ENCODE measurements around the gene ATP2B2. TPM values are rescaled to one million over a fixed set of nuclear protein-coding genes. Genes with fewer than 3 reads are reported as not detected.

ATP2B2 gene
- total and polyA plus RNA-seq, 2 of the 8 experiments (the other 6 are each of a cell fraction or from before 2014, with no cell fraction given), result 0.14 to 1.2 TPM

GRCh38 chr3:10444511-10444910, 60.9 kb downstream of the ATP2B2 start:
- H4K20me1 ChIP-seq (replicated peaks in 1 of 2; ENCODE audit: control insufficient read depth in 1 of 2, insufficient read depth in 2 of 2, low read length in 2 of 2), result no peaks in the 10 kb centered on the region
- H3K27me3 ChIP-seq (replicated peaks in 1 of 4; ENCODE audit: control insufficient read depth in 3 of 4, extremely low read depth in 1 of 4, insufficient read depth in 3 of 4, low read length in 3 of 4), result no peaks in the 10 kb centered on the region
- H3K4ac ChIP-seq (replicated peaks; ENCODE audit: insufficient read length, low read depth, low read length), result no peak overlapping the region
- H3K9me3 ChIP-seq (ENCODE audit: insufficient read depth in 2 of 2, low read depth in 1 of 2, low read length in 1 of 2), result no peaks in the 10 kb centered on the region
- no peak overlapping the region for H3K56ac ChIP-seq (replicated peaks; ENCODE audit: insufficient read length, low read depth, low read length)
- CTCF ChIA-PET (ENCODE audit: partially characterized antibody), result interaction anchor here (1.1 to 2.0 kb wide), 2 partner anchors 27 to 74 kb away, joined by 3 to 6 read pairs; no protein-coding TSS in a partner anchor
- peaks cover 0 to 2% (median 0%) of the 10 kb centered on the region in 4 experiments; a peak in 2 of 7 replicates for H3K4me1 ChIP-seq (replicated peaks in 1 of 4; ENCODE audit: control insufficient read depth in 3 of 4, insufficient read depth in 4 of 4, low read length in 3 of 4)
- H4K8ac ChIP-seq (ENCODE audit: extremely low read depth, insufficient read depth, low read length), result no peak overlapping the region
- no peaks in the 10 kb centered on the region for H3K36me3 ChIP-seq (ENCODE audit: control insufficient read depth in 2 of 4, insufficient read depth in 4 of 4, low read length in 3 of 4)
- no peak overlapping the region for H2AK5ac ChIP-seq (ENCODE audit: low read depth, low read length)
- H2BK5ac ChIP-seq (ENCODE audit: low read depth, low read length), result no peak overlapping the region
- POLR2A ChIA-PET (ENCODE audit: partially characterized antibody), result no interaction called here
- no peak overlapping the region for H3K23ac ChIP-seq (ENCODE audit: insufficient read length)
- no peak overlapping the region for H2BK120ac ChIP-seq (replicated peaks; ENCODE audit: low read depth, low read length)
- H3K9ac ChIP-seq (replicated peaks in 1 of 4; ENCODE audit: extremely low read depth in 1 of 4, low read depth in 3 of 4, low read length in 3 of 4), result no peak overlapping the region
- H3K4me2 ChIP-seq (ENCODE audit: insufficient read depth in 1 of 2, low read depth in 2 of 2, low read length in 2 of 2), result no peak overlapping the region
- no peak overlapping the region for H2AFZ ChIP-seq (ENCODE audit: low read length)
- H3K27ac ChIP-seq (ENCODE audit: low read depth, low read length), result no peak overlapping the region
- H3K18ac ChIP-seq (ENCODE audit: extremely low read depth, low read length), result no peak overlapping the region
- H3K4me3 ChIP-seq (ENCODE audit: extremely low read depth in 1 of 4, insufficient read depth in 2 of 4, low read depth in 3 of 4, low read length in 4 of 4), result no peak overlapping the region
- DNase-seq (ENCODE audit: low read depth in 1 of 2, low spot score in 2 of 2) (no peak), FAIRE-seq (no peak)
- 93% methylated on average over 10 of the region's 10 CpGs; no CpG with 5 or more reads in 1 of the 2 experiments for WGBS, 2 experiments (ENCODE audit: extremely low coverage in 1 of 2, insufficient coverage in 1 of 2, insufficient read length in 1 of 2, insufficient replicate concordance in 2 of 2, low coverage in 1 of 2, low lambda C conversion rate in 2 of 2, missing lambda C conversion rate in 1 of 2)
- no peaks in the 10 kb centered on the region for H3K23me2 ChIP-seq (ENCODE audit: low read depth, low read length)
- H2BK15ac ChIP-seq (ENCODE audit: low read length), result no peak overlapping the region
- H3K14ac ChIP-seq (ENCODE audit: insufficient read length), result no peak overlapping the region
- H2BK12ac ChIP-seq (ENCODE audit: low read depth, low read length), result no peak overlapping the region
- no peaks in the 10 kb centered on the region for H3K79me1 ChIP-seq (ENCODE audit: low read depth, low read length)
- H3K79me2 ChIP-seq (ENCODE audit: control insufficient read depth in 1 of 2, insufficient read depth in 2 of 2, low read length in 2 of 2), result no peaks in the 10 kb centered on the region
- no peak overlapping the region for H4K91ac ChIP-seq (replicated peaks; ENCODE audit: insufficient read length, low read length)
- no peak overlapping the region for H4K5ac ChIP-seq (ENCODE audit: insufficient read length, low read depth, low read length)
- H2BK20ac ChIP-seq (ENCODE audit: low read length), result no peak overlapping the region
- TF ChIP-seq KDM5A (IDR thresholded peaks at IDR 0.05; ENCODE audit: low read length) (no peak), MAX (IDR thresholded peaks at IDR 0.05) (no peak), SAP30 (IDR thresholded peaks at IDR 0.05; ENCODE audit: insufficient read depth, insufficient replicate concordance, low read length) (no peak), BACH1 (IDR thresholded peaks at IDR 0.05; ENCODE audit: low read length) (no peak), KDM1A (IDR thresholded peaks at IDR 0.05; ENCODE audit: borderline replicate concordance, low read length) (no peak), JUND (IDR thresholded peaks at IDR 0.05; ENCODE audit: low read length) (no peak), TAF1 (IDR thresholded peaks at IDR 0.05; ENCODE audit: low read depth, low read length) (no peak), HDAC6 (IDR thresholded peaks at IDR 0.05; ENCODE audit: low read depth, low read length) (no peak), FOSL1 (IDR thresholded peaks at IDR 0.05; ENCODE audit: insufficient read depth, low read depth, low read length) (no peak), POU5F1 (IDR thresholded peaks at IDR 0.05; ENCODE audit: low read depth, low read length) (no peak), ASH2L (IDR thresholded peaks at IDR 0.05; ENCODE audit: low read length) (no peak), POLR2A (IDR thresholded peaks at IDR 0.05; ENCODE audit: control extremely low read depth in 1 of 2, low read depth in 2 of 2, low read length in 2 of 2) (no peak), USF2 (IDR thresholded peaks at IDR 0.05; ENCODE audit: low read length) (no peak), GABPA (IDR thresholded peaks at IDR 0.05; ENCODE audit: borderline replicate concordance, insufficient read depth, low read length) (no peak), BRCA1 (IDR thresholded peaks at IDR 0.05; ENCODE audit: low read depth, low read length) (no peak)

Measured in H1 (cell line).